ENCODE results near the gene LIX1L. TPM values are rescaled to one million over a fixed set of nuclear protein-coding genes. Genes with fewer than 3 reads are reported as not detected.

The LIX1L gene
- total and polyA plus RNA-seq, 2 donors (not counting 3 experiments of a cell fraction or from before 2014, with no cell fraction given), result 54.9 to 56.4 TPM

- peak overlapping the region; percentile 74 for H3K9ac ChIP-seq (replicated peaks; ENCODE audit: extremely low read depth, insufficient read depth, low read length)
- peak overlapping the region in 1 of 3 experiments; percentile 6 for H3K4me3 ChIP-seq (replicated peaks in 1 of 3; ENCODE audit: insufficient read depth in 1 of 3, low read depth in 1 of 3, low read length in 3 of 3)
- FAIRE-seq, result no peak
- TF ChIP-seq POLR2A (IDR thresholded peaks at IDR 0.05; ENCODE audit: low read depth, low read length), result no peak
- no peak for TF ChIP-seq EZH2 (IDR thresholded peaks at IDR 0.05; ENCODE audit: borderline replicate concordance, low read depth, low read length, severe bottlenecking)
- no peak for TF ChIP-seq POLR2AphosphoS5 (IDR thresholded peaks at IDR 0.05; ENCODE audit: insufficient read depth, low read depth, low read length)
- TF ChIP-seq GATA2 (IDR thresholded peaks at IDR 0.05; ENCODE audit: insufficient read depth, insufficient read length, low read depth, low read length), result no peak
- TF ChIP-seq JUN (IDR thresholded peaks at IDR 0.05; ENCODE audit: borderline replicate concordance, insufficient read depth, insufficient read length, low read depth), result no peak
- no peak for TF ChIP-seq CTCF (IDR thresholded peaks at IDR 0.05; ENCODE audit: extremely low read depth in 1 of 2, insufficient read depth in 1 of 2, low read depth in 1 of 2, low read length in 2 of 2)
- TF ChIP-seq FOS (IDR thresholded peaks at IDR 0.05; ENCODE audit: borderline replicate concordance, insufficient read depth, low read length), result no peak
- TF ChIP-seq, protein P1, sequence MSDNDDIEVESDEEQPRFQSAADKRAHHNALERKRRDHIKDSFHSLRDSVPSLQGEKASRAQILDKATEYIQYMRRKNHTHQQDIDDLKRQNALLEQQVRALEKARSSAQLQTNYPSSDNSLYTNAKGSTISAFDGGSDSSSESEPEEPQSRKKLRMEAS (IDR thresholded peaks at IDR 0.05; ENCODE audit: insufficient read depth, insufficient read length), result no peak
- TF ChIP-seq MYC (IDR thresholded peaks at IDR 0.05; ENCODE audit: low read depth, low read length), result no peak
- intact Hi-C loops (cut with micrococcal nuclease) (loop anchor here (2.0 to 5.0 kb wide), 2 partner anchors 35 to 48 kb away; partner anchors contain the start of genes NUDT17 and RBM8A), dilution Hi-C loops (cut with MboI; ENCODE audit: extremely low pct_ligation_motif_present, low sequenced_read_pairs) (no loop called here)
- H4K20me1 ChIP-seq (replicated peaks; ENCODE audit: control insufficient read depth, extremely low read depth, insufficient read depth, low read length), result no peaks in the 10 kb centered on the region
- no peaks in the 10 kb centered on the region for H3K9me3 ChIP-seq (replicated peaks; ENCODE audit: control insufficient read depth, insufficient read depth, low read length)
- peaks cover 31% of the 10 kb centered on the region for H3K4me1 ChIP-seq (ENCODE audit: control insufficient read depth, extremely low read depth, insufficient read depth, low read length)
- peaks cover 2 to 6% of the 10 kb centered on the region in 2 experiments for H3K36me3 ChIP-seq (ENCODE audit: control insufficient read depth in 2 of 2, extremely low read depth in 1 of 2, insufficient read depth in 2 of 2, low read length in 2 of 2)
- peak overlapping the region; percentile 46 for H3K4me2 ChIP-seq (ENCODE audit: insufficient read depth, low read length)
- CTCF ChIA-PET, result interaction anchor here (1.0 to 8.9 kb wide), 31 partner anchors 9 to 144 kb away, joined by 3 to 280 read pairs (median 9); partner anchors contain the start of genes ANKRD34A, ITGA10, LIX1L and NUDT17
- no peak overlapping the region for H2AFZ ChIP-seq (ENCODE audit: low read depth, low read length)
- no peaks in the 10 kb centered on the region for H3K79me2 ChIP-seq (ENCODE audit: control insufficient read depth, insufficient read depth, low read length)
- peak; percentile 81 for DNase-seq (ENCODE audit: low read depth, low spot score)
- TSS peak; percentile 89 for BruUV-seq (replicated peaks)
- no peaks in the 10 kb centered on the region for H3K27me3 ChIP-seq (ENCODE audit: control insufficient read depth in 2 of 2, insufficient read depth in 2 of 2, low read length in 2 of 2)
- POLR2A ChIA-PET, result interaction anchor here (1.1 to 3.7 kb wide), 7 partner anchors 16 to 159 kb away, joined by 3 to 28 read pairs (median 6); partner anchors contain the start of genes ITGA10, LIX1L, PEX11B and PIAS3
- H3K27ac ChIP-seq (ENCODE audit: insufficient read depth, low read depth, low read length), result peak overlapping the region; percentile 95
- H3K9me1 ChIP-seq (replicated peaks; ENCODE audit: control insufficient read depth, extremely low read depth, insufficient read depth, low read length), result no peaks in the 10 kb centered on the region
These were observed 65.2 kb downstream of the LIX1L start for GRCh38 chr1:145892486-145893087.
